HCT116 (cell line): ENCODE measurements around the gene CAV1. TPM values are rescaled to one million over a fixed set of nuclear protein-coding genes. Genes with fewer than 3 reads are reported as not detected.
A peak's percentile ranks its signal among the peaks of the same experiment; 100 is the strongest.

Experiments used
- ATAC-seq: fragments of 200-7000 bp; cut with Tn5 transposase; 2 replicates; pipeline ENCODE4 v1.9.1; 2020; ENCODE audit warnings: mild to moderate bottlenecking, moderate library complexity
- BruUV-seq: library from RNA; stranded (reverse); fragments of 400-500 nt; replicated peaks from 2 replicates; lab custom pipeline; 2021; lab: Mats Ljungman, UMichigan
- CTCF ChIA-PET: fragments of 300-600 bp; sonication (Branson Sonifier 250); formaldehyde crosslinking; loops from one replicate; lab custom pipeline; 2021; ENCODE audit warnings: antibody characterized with exemption; lab: Charles Lee
- POLR2A ChIA-PET: fragments of 300-600, 350-600 bp; sonication (Branson Sonifier 250); formaldehyde crosslinking; loops from one replicate; lab custom pipeline; 2021; ENCODE audit warnings: antibody characterized with exemption; lab: Charles Lee
- RAD21 ChIA-PET, 2 experiments: fragments of 300-600 bp; sonication (Branson Sonifier 250); formaldehyde crosslinking; loops; one replicate each; lab custom pipeline; 2023; ENCODE audit warnings: low total read pairs in 2 of 2; ENCODE audit not compliant: uncharacterized antibody in 2 of 2, unreplicated experiment in 2 of 2, low non-redundant PET in 1 of 2; lab: Charles Lee
- DNase-seq: peaks from one replicate; pipeline ENCODE4 v3.0.0-alpha.2; 2010; ENCODE audit warnings: low read depth, low spot score
- H2AFZ ChIP-seq: fragments of 200-600 bp; shearing (Covaris generic), sonication (generic); 2 replicates; pipeline ENCODE4 v1.6.1; 2017; ENCODE audit warnings: low read depth, mixed run types, mixed read lengths, antibody characterized with exemption, low read length; ENCODE audit not compliant: poor library complexity, severe bottlenecking
- H3K27ac ChIP-seq: 2 replicates; pipeline ENCODE4 v1.5.1; 2012; ENCODE audit warnings: low read depth, low read length
- H3K27me3 ChIP-seq: fragments of 200-600 bp; sonication (generic); 2 replicates; pipeline ENCODE4 v1.6.1; 2016; ENCODE audit warnings: mixed run types, low read length, mixed read lengths; ENCODE audit not compliant: insufficient read depth
- H3K36me3 ChIP-seq, 2 experiments: fragments of 200-500 bp in 1 of 2; fragments of 200-600 bp in 1 of 2; sonication (Bioruptor generic) in 1 of 2; sonication (generic) in 1 of 2; 2 replicates each; pipeline versions ENCODE4 v1.5.1 to v1.6.1; 2014 to 2016; ENCODE audit warnings: low read length in 2 of 2, inconsistent platforms in 1 of 2, mixed read lengths in 1 of 2, mixed run types in 1 of 2; ENCODE audit not compliant: insufficient read depth in 2 of 2, control insufficient read depth in 1 of 2
- H3K4me1 ChIP-seq, 2 experiments: fragments of 200-600 bp in 1 of 2; sonication (generic) in 1 of 2; 2 replicates each; pipeline versions ENCODE4 v1.5.1 to v1.6.1; 2012 to 2017; ENCODE audit warnings: low read length in 2 of 2, inconsistent platforms in 1 of 2, mild to moderate bottlenecking in 1 of 2, mixed read lengths in 1 of 2, mixed run types in 1 of 2, moderate library complexity in 1 of 2; ENCODE audit not compliant: insufficient read depth in 2 of 2, control insufficient read depth in 1 of 2
- H3K4me2 ChIP-seq: fragments of 200-600 bp; sonication (generic); 2 replicates; pipeline ENCODE4 v1.6.1; 2017; ENCODE audit warnings: mixed run types, low read length, mixed read lengths
- H3K4me3 ChIP-seq, 2 experiments: fragments of 200-600 bp in 1 of 2; sonication (generic) in 1 of 2; replicated peaks in 1 of 2; 2 replicates each; pipeline ENCODE4 v1.5.1; 2011 to 2016; ENCODE audit warnings: low read length in 2 of 2, control low read depth in 1 of 2, low read depth in 1 of 2, mild to moderate bottlenecking in 1 of 2, mixed read lengths in 1 of 2, mixed run types in 1 of 2
- H3K79me2 ChIP-seq: fragments of 200-600 bp; sonication (generic); 2 replicates; pipeline ENCODE4 v1.6.1; 2017; ENCODE audit warnings: mild to moderate bottlenecking, mixed run types, low read length, moderate library complexity, mixed read lengths; ENCODE audit not compliant: insufficient read depth
- H3K9ac ChIP-seq: fragments of 200-600 bp; sonication (generic); 2 replicates; pipeline ENCODE4 v1.6.1; 2016; ENCODE audit warnings: low read length, mixed read lengths
- H3K9me2 ChIP-seq: fragments of 200-600 bp; sonication (generic), shearing (Covaris generic); 2 replicates; pipeline ENCODE4 v1.6.1; 2017; ENCODE audit warnings: mixed run types, mild to moderate bottlenecking, moderate library complexity; ENCODE audit not compliant: insufficient read depth
- H3K9me3 ChIP-seq, 2 experiments: fragments of 200-500 bp in 1 of 2; fragments of 200-600 bp in 1 of 2; sonication (Bioruptor generic) in 1 of 2; sonication (generic) in 1 of 2; 2 replicates each; pipeline ENCODE4 v1.6.1; 2014 to 2017; ENCODE audit warnings: low read length in 2 of 2, mixed read lengths in 2 of 2, inconsistent platforms in 1 of 2, low read depth in 1 of 2, mild to moderate bottlenecking in 1 of 2, mixed run types in 1 of 2, moderate library complexity in 1 of 2; ENCODE audit not compliant: control insufficient read depth in 1 of 2, insufficient read depth in 1 of 2
- H4K20me1 ChIP-seq: fragments of 200-600 bp; sonication (generic), shearing (Covaris generic); 2 replicates; pipeline ENCODE4 v1.6.1; 2017; ENCODE audit warnings: mixed run types, mild to moderate bottlenecking, moderate library complexity; ENCODE audit not compliant: insufficient read depth
- ATF3 ChIP-seq: IDR thresholded peaks from 2 replicates; pipeline ENCODE4 v1.6.1; 2012
- CBX3 ChIP-seq: IDR thresholded peaks from 2 replicates; pipeline ENCODE4 v1.6.1; 2012; ENCODE audit warnings: low read depth
- CEBPB ChIP-seq: IDR thresholded peaks from 2 replicates; pipeline ENCODE4 v1.6.1; 2012; ENCODE audit warnings: low read depth
- ELF1 ChIP-seq: IDR thresholded peaks from 2 replicates; pipeline ENCODE4 v1.6.1; 2012; ENCODE audit warnings: low read depth, borderline replicate concordance
- EZH2 ChIP-seq: fragments of 200-600 bp; sonication (generic); IDR thresholded peaks from 2 replicates; pipeline ENCODE4 v1.6.1; 2017; ENCODE audit warnings: antibody characterized with exemption, mixed run types
- EZH2phosphoT487 ChIP-seq: fragments of 200-600 bp; IDR thresholded peaks from 2 replicates; pipeline ENCODE4 v1.6.1; 2018; ENCODE audit warnings: antibody characterized with exemption, borderline replicate concordance
- FOSL1 ChIP-seq: IDR thresholded peaks from 2 replicates; pipeline ENCODE4 v1.6.1; 2012; ENCODE audit warnings: low read depth
- JUND ChIP-seq: IDR thresholded peaks from 2 replicates; pipeline ENCODE4 v1.6.1; 2012
- POLR2A ChIP-seq: IDR thresholded peaks from 2 replicates; pipeline ENCODE4 v1.7.0; 2011; ENCODE audit warnings: borderline replicate concordance; ENCODE audit not compliant: insufficient read depth, insufficient read length; ENCODE audit errors: extremely low read depth
- POLR2AphosphoS5 ChIP-seq: IDR thresholded peaks from 2 replicates; pipeline ENCODE4 v1.6.1; 2011; ENCODE audit warnings: mild to moderate bottlenecking, low read depth, low read length, moderate library complexity
- RAD21 ChIP-seq: IDR thresholded peaks from 2 replicates; pipeline ENCODE4 v1.6.1; 2012; ENCODE audit warnings: low read depth, mild to moderate bottlenecking
- REST ChIP-seq: IDR thresholded peaks from 2 replicates; pipeline ENCODE4 v1.6.1; 2012; ENCODE audit warnings: low read depth
- SIN3A ChIP-seq: IDR thresholded peaks from 2 replicates; pipeline ENCODE4 v1.6.1; 2012; ENCODE audit warnings: low read depth
- SP1 ChIP-seq: IDR thresholded peaks from 2 replicates; pipeline ENCODE4 v1.6.1; 2012; ENCODE audit warnings: low read depth
- SRF ChIP-seq: IDR thresholded peaks from 2 replicates; pipeline ENCODE4 v1.6.1; 2012; ENCODE audit warnings: low read depth
- TCF7L2 ChIP-seq: IDR thresholded peaks from 2 replicates; pipeline ENCODE4 v1.7.0; 2011; ENCODE audit warnings: borderline replicate concordance, inconsistent platforms; ENCODE audit not compliant: insufficient read depth, insufficient read length; ENCODE audit errors: extremely low read depth
- YY1 ChIP-seq: IDR thresholded peaks from 2 replicates; pipeline ENCODE4 v1.6.1; 2011; ENCODE audit warnings: low read length, low read depth, moderate library complexity, mild to moderate bottlenecking; ENCODE audit not compliant: insufficient replicate concordance; ENCODE audit errors: extremely low read depth
- ZFX ChIP-seq: fragments of 450-650 bp; IDR thresholded peaks from 2 replicates; pipeline ENCODE4 v1.6.1; 2017
- ZNF274 ChIP-seq: fragments of 200-500 bp; sonication (Bioruptor generic); IDR thresholded peaks from 2 replicates; pipeline ENCODE4 v1.6.1; 2014; ENCODE audit warnings: mild to moderate bottlenecking, low read depth, low read length, inconsistent platforms
- intact Hi-C: fragments of 100-400 bp; cut with micrococcal nuclease; formaldehyde crosslinking; loops from 2 replicates; pipeline ENCODE4 v1.10.0; 2022
- total RNA-seq: library from RNA; stranded (reverse); gene quantifications from one replicate; pipeline ENCODE4 v1.2.1, GENCODE V29; 2021; ENCODE audit not compliant: unreplicated experiment
- TF ChIP-seq, protein P1 (sequence below): IDR thresholded peaks from 2 replicates; pipeline ENCODE4 v1.6.1; 2011; ENCODE audit warnings: mild to moderate bottlenecking, low read length, moderate library complexity; ENCODE audit not compliant: insufficient replicate concordance; ENCODE audit errors: extremely low read depth

Gene CAV1
- total RNA-seq, 1 experiment from 2014 or later: 298 TPM

DNA sequence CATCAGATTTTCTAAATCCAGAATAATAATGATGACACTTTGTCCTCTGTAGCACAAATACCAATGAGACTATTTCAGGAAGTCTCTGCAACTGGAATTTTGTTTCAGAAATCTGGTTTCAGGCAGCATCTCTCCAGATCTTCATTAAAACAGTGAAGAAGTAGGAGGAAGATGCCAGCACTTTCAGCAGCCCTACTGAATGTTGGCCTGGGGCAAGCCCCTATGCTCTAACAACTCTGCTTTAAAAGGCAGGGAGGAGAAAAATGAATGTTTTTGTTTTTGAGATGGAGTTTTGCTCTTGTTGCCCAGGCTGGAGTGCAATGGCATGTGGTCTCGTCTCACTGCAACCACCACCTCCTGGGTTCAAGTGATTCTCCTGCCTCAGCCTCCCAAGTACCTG, 7.2 kb upstream of the CAV1 start:
- Histone ChIP-seq H3K79me2 (no peaks in the 10 kb centered on the region), H3K4me1 (peaks cover 44 to 89% of the 10 kb centered on the region in 2 experiments), H2AFZ (peak overlapping the region; percentile 72), H3K36me3 (no peaks in the 10 kb centered on the region), H3K4me2 (no peak overlapping the region), H3K4me3 (no peak overlapping the region), H3K27ac (no peak overlapping the region), H3K9me2 (no peaks in the 10 kb centered on the region), H3K9ac (no peak overlapping the region), H4K20me1 (no peaks in the 10 kb centered on the region), H3K27me3 (no peaks in the 10 kb centered on the region), H3K9me3 (no peaks in the 10 kb centered on the region)
- TF ChIP-seq TCF7L2: no peak
- TF ChIP-seq RAD21: no peak
- TF ChIP-seq CEBPB: no peak
- no peak for TF ChIP-seq FOSL1
- no peak for TF ChIP-seq ELF1
- no peak for TF ChIP-seq POLR2AphosphoS5
- TF ChIP-seq SRF: no peak
- TF ChIP-seq ZFX: no peak
- TF ChIP-seq CBX3: no peak
- no peak for TF ChIP-seq POLR2A
- no peak for TF ChIP-seq JUND
- TF ChIP-seq ZNF274: no peak
- TF ChIP-seq REST: no peak
- no peak for TF ChIP-seq SP1
- TF ChIP-seq SIN3A: no peak
- TF ChIP-seq EZH2: no peak
- no peak for TF ChIP-seq YY1
- TF ChIP-seq, protein P1, sequence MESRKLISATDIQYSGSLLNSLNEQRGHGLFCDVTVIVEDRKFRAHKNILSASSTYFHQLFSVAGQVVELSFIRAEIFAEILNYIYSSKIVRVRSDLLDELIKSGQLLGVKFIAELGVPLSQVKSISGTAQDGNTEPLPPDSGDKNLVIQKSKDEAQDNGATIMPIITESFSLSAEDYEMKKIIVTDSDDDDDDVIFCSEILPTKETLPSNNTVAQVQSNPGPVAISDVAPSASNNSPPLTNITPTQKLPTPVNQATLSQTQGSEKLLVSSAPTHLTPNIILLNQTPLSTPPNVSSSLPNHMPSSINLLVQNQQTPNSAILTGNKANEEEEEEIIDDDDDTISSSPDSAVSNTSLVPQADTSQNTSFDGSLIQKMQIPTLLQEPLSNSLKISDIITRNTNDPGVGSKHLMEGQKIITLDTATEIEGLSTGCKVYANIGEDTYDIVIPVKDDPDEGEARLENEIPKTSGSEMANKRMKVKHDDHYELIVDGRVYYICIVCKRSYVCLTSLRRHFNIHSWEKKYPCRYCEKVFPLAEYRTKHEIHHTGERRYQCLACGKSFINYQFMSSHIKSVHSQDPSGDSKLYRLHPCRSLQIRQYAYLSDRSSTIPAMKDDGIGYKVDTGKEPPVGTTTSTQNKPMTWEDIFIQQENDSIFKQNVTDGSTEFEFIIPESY: no peak
- no peak for TF ChIP-seq EZH2phosphoT487
- TF ChIP-seq ATF3: no peak
- ChIA-PET CTCF (no interaction called here), RAD21 (no interaction called here), POLR2A (interaction anchor here (0.8 kb wide), 1 partner anchor 9 kb away, joined by 3 read pairs; no protein-coding TSS in a partner anchor)
- no peak for DNase-seq
- BruUV-seq: no TSS peak
- ATAC-seq: no peak
- intact Hi-C loops: no loop called here
